Prostate gland (tissue), 2 donors: ENCODE results near the gene GLT1D1.

Experiments used
- CTCF ChIP-seq, 4 experiments: fragments of 200-600 bp in 2 of 4; fragments of 450-650 bp in 2 of 4; sonication (generic) in 2 of 4; IDR thresholded peaks; 1 replicate in 3 of 4; 2 replicates in 1 of 4; pipeline ENCODE4 v1.5.1; 2016 to 2019; ENCODE audit warnings: antibody characterized with exemption in 4 of 4, mild to moderate bottlenecking in 2 of 4, moderate library complexity in 2 of 4
- POLR2A ChIP-seq: fragments of 450-650 bp; IDR thresholded peaks from one replicate; pipeline ENCODE4 v1.6.1; 2016; ENCODE audit warnings: antibody characterized with exemption, mild to moderate bottlenecking
- POLR2AphosphoS5 ChIP-seq: sonication (generic); formaldehyde crosslinking; IDR thresholded peaks from one replicate; pipeline ENCODE4 v1.6.1; 2017; ENCODE audit warnings: antibody characterized with exemption

- TF ChIP-seq CTCF (IDR thresholded peaks at IDR 0.05) = no peak
- TF ChIP-seq POLR2A = no peak
- no peak for TF ChIP-seq POLR2AphosphoS5
These were observed 123.0 kb downstream of the GLT1D1 start for GRCh38 chr12:128976120-128976738.
